ENCODE results near the gene LIMS2.

Gene LIMS2

GRCh38 chr2:127619203-127619590 lies 56.1 kb downstream of the LIMS2 start:
- DNase-seq (ENCODE audit: low read depth): no peak

DNA sequence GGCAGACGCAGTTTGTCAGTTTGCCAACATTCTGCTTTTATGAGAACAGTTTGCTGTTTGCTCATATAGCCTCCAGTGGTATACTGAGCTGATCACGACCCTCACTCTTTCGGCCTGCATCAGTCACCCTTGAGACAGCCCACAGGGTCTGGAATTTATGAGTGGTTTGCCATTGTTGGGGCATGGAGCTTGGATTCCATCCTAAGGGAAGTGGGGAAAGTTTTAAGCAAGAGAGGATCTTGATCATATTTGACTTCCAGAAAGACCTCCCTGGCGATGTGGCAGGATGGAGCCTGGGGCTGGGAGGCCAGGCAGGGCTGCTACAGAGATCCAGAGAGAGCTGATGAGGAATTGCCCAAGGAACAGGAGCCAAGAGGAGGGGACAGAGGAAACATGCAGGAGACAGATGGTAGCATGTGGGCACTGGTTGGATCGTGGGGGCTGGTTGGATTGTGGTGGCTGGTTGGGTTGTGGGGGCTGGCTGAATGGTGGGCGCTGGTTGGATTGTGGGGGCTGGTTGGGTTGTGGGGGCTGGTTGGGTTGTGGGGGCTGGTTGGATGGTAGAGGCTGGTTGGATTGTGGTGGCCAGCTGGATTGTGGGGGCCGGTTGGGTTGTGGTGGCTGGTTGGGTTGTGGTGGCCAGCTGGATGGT lies 56.7 kb downstream of the LIMS2 start:
- no peak for DNase-seq (ENCODE audit: low read depth)

DNA sequence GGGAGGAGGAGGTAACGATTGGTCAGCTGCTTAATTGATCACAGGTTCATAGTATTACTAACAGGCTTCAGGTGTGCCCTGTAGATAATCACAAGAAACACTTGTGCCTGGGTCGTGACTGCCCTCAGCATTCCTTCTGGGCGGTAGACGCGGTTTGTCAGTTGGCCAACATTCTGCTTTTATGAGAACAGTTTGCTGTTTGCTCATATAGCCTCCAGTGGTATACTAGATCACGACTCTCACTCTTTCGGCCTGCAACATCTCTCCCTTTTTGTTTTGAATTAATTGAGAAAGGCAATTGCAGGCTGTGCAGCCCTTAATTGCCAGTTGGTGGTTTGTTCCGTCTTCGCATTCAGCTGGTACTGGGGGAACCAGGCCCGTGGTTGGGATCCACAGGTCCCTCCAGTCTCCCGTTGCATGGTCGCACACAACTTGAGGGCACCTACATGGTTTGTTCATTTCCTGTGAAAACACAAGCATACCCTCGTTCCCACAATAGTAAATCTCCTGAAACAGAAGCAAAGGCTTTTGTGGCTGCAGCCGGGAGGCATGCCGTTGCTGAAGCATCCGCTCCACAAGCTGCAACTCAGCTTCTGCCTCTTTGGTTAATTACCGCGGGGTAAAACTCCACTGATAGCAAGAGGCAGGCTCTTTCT lies 59.7 kb downstream of the LIMS2 start:
- DNase-seq (ENCODE audit: low read depth): no peak

GRCh38 chr2:127614731-127615130 lies 60.6 kb downstream of the LIMS2 start:
- no peak for DNase-seq (ENCODE audit: low read depth)

DNA sequence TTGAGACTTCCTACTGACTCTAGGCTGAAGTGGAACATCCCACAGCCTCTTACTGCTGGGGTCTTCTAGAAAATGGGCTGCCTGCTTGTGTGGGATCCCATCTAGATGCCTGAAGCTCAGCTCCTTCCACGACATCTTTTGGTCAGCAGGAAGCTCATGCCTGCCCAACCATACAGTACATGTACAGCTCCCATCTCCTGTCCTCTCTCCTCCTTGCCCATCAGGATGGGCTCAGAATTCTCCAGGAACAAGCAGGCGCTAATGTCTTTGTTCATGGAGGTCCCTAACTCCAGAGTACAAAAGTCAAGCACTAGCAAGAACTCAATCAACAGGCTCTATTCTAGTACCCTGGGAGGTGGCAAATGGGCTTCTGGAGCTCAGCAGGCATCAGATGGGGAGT lies 61.1 kb downstream of the LIMS2 start:
- no peak for DNase-seq (ENCODE audit: low read depth)

- no peak for DNase-seq (ENCODE audit: low read depth)
Observed at GRCh38 chr2:127612111-127612822, 63.1 kb downstream of the LIMS2 start.

GRCh38 chr2:127611076-127611925 lies 64.0 kb downstream of the LIMS2 start:
- DNase-seq (ENCODE audit: low read depth): no peak

GRCh38 chr2:127610561-127610960 lies 64.8 kb downstream of the LIMS2 start:
- no peak for DNase-seq (ENCODE audit: low read depth)

GRCh38 chr2:127609818-127610217 lies 65.5 kb downstream of the LIMS2 start:
- DNase-seq (ENCODE audit: low read depth): no peak

- DNase-seq (ENCODE audit: low read depth): no peak
Observed at GRCh38 chr2:127609031-127609751, 66.1 kb downstream of the LIMS2 start.

DNA sequence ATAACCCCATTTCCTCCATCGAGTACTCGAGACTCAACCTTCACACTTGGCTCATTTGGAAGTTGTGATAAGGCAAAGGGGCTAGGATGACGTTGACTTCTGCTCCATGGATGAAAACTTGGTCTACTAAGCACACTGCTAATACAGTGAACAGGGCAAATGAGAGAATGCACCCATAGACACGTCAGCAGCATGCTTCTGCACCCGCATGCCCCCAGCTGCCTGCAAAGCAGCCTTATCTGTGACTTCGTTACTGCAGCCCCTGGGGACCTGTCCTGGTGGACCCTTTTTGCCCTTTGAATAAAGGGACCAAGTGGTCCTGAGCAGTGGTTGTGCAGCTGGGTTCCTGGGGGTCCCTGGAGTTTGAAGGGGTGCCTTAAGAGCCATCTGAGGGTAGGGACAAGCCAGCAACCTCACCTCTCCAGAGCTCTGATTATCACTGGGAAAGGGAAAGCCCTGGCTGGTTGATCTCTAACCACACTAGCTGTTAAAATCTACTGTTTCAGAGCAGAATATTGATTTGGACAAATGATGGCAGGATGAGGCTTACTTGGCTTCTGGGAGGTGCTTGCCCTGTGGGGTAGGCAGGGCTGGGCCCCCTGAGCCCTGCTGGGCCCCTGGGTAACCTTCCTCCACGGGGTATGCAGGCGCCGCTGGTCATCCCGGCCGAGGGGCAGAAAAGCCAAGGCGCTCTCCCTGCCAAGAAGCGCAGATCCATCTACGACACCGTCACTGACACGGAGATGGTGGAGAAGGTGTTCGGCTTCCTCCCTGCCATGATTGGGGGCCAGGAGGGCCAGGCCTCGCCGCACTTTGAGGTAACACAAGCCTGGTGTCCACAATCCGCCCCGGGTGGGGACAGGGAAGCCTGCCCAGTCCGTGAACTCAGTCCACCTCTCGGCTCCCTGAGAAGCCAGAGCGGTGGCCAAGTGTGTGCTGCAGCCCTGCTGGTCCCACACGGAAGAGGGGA lies 67.0 kb downstream of the LIMS2 start:
- no peak for DNase-seq (ENCODE audit: low read depth)

DNA sequence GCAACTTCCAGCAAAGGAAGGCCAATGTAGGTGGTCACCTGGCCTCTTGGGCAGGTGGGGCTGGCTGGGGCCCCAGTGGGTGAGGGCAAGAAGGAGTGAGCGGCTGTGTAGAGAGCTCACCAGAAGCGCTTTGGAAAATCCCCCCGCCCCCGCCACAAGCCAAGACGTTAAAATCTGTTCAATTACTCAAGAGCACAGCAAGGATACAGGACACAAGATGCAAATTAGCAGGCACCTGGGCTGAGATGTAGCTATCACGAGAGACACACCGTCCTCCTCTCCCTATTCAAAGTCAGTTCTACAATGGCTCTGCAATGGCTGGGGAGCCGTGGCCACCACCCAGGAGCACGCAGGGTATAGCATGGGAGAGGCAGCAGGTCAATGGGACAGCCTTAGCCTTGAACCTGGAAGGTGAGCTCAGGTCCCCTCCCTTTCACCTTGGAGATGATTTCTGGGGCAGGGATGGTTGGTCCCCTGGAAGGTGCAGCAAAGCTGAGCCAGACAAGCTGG lies 67.9 kb downstream of the LIMS2 start:
- DNase-seq (ENCODE audit: low read depth): no peak

GRCh38 chr2:127606625-127607398 lies 68.5 kb downstream of the LIMS2 start:
- DNase-seq (ENCODE audit: low read depth): no peak

DNA sequence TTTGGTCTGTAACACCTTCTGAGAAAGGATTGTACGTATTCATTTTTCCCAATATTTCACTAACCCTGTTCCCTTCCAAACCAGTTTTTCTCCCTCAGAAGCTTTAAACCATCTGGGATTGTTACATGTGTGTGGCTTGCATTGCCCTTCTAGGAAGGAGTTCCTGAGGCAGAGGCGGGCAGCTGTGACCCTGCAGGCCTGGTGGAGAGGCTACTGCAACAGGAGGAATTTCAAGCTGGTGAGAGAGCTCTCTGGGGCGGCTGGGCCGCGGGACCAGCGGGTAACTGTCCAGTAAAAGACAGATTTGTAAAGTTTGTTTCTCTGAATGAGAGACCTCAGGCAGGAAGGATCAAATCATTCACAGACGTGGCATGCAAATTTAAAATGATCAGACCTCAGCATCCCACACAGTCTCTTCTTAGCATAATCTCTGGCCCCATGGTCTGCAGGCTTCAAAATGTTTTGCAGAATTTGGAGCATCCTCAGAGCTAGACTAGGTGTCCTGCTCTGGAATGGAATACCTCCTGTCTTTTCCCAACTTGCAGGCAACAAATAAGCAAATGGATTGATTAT lies 69.6 kb downstream of the LIMS2 start:
- DNase-seq (ENCODE audit: low read depth): no peak

- no peak for DNase-seq (ENCODE audit: low read depth)
Observed at GRCh38 chr2:127604986-127605385, 70.3 kb downstream of the LIMS2 start.

- DNase-seq (ENCODE audit: low read depth): no peak
Observed at GRCh38 chr2:127599211-127599610, 76.1 kb downstream of the LIMS2 start.

DNA sequence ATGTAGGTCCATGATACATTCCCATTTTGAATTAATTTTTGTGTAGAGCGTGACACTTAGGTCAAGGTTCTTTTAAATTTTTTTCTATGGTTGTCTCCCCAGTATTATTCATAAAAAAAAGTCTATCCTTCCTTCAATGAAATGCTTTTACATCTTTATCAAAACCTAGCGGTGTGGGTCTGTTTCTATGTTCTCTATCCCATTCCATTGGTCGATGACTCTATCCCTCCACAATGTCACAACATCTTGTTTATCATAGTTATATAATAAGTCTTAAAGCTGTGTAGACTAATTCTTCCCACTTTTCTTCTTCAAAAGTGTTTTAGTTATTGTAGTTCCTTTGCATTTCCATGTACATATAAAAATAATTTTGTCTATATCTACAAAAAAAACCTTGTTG lies 76.6 kb downstream of the LIMS2 start:
- DNase-seq (ENCODE audit: low read depth): no peak

DNA sequence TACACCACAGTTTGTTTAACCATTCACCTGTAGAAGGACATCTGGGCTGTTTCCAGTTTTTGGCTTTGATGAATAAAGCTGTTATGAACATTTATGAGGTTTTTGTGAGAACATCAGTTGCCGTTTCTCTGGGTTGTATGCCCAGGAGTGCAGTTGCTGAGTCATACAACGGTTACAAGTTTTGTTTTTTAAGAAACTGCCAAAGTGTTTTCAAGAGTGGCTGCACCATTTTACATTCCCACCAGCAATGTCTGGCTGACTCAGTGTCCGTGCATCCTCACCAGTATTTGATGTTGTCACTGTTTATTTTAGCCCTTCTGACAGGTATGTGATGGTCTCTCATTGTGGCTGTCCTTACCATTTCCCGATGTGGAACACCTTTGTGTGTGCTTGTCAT lies 77.3 kb downstream of the LIMS2 start:
- DNase-seq (ENCODE audit: low read depth): no peak

Data from activated T-helper 1 cell treated with Interleukin-2 at 50 U/mL for 16 hours (primary cell).